Astrocyte of the cerebellum (primary cell): Measurements from ENCODE around the gene LMO7.

Experiments used
- DNase-seq: peaks from one replicate; pipeline ENCODE4 v3.0.0-alpha.2; 2011; ENCODE audit warnings: low read depth
- H3K4me3 ChIP-seq: 2 replicates; pipeline ENCODE4 v1.5.1; 2011; ENCODE audit warnings: mild to moderate bottlenecking, low read depth, low read length, moderate library complexity
- in situ Hi-C: cut with HindIII; loops from 2 replicates; pipeline ENCODE4 v1.10.0; 2017; ENCODE audit warnings: low sequenced_read_pairs
- TF ChIP-seq, protein P1 (sequence below): IDR thresholded peaks from 2 replicates; pipeline ENCODE4 v1.5.1; 2012; ENCODE audit warnings: low read length, low read depth, moderate library complexity, mild to moderate bottlenecking; ENCODE audit errors: missing control alignments

LMO7 gene

DNA sequence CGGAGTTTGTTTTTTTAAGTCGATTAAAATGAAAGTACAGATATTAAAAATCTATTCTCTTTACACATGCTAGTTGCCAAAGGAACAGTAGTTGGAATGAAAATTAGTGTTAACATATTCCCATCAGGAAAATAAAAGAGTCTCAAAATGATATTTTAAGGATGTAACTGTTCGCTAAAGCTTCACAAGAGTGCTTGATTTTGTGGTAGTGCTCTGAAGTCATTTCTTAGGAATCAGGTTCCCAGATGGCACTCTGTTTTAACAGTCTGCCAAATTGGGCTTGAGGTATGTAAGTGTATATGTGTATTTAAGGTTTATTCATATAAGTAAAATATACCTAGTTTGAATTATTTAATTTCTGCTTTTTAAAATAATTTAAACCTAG is 128.8 kb downstream of the LMO7 start:
- in situ Hi-C loops, result no loop called here
- TF ChIP-seq, protein P1, sequence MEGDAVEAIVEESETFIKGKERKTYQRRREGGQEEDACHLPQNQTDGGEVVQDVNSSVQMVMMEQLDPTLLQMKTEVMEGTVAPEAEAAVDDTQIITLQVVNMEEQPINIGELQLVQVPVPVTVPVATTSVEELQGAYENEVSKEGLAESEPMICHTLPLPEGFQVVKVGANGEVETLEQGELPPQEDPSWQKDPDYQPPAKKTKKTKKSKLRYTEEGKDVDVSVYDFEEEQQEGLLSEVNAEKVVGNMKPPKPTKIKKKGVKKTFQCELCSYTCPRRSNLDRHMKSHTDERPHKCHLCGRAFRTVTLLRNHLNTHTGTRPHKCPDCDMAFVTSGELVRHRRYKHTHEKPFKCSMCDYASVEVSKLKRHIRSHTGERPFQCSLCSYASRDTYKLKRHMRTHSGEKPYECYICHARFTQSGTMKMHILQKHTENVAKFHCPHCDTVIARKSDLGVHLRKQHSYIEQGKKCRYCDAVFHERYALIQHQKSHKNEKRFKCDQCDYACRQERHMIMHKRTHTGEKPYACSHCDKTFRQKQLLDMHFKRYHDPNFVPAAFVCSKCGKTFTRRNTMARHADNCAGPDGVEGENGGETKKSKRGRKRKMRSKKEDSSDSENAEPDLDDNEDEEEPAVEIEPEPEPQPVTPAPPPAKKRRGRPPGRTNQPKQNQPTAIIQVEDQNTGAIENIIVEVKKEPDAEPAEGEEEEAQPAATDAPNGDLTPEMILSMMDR, result no peak
- no peak overlapping the region for H3K4me3 ChIP-seq
- DNase-seq, result no peak

DNA sequence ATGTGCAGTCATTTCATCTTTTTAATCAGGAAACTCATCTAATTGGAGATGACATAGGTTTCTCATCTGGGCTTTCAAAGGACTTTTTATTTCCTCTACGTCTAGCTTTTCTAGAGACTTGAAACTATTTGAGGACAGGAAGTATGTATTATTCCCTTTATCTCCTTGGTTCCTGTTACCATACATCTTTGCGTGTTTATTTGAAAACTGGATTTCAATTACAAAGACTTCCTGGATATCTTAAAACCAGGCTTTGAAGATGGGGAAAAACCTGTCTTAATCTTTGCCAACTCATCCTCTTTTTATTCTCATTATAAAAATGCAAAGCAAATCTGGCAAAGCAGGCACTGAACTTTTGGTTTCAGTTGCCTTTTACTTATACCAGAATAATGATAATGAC is 130.5 kb downstream of the LMO7 start:
- TF ChIP-seq, protein P1, result no peak
- in situ Hi-C loops, result no loop called here
- DNase-seq, result no peak
- no peak overlapping the region for H3K4me3 ChIP-seq

DNA sequence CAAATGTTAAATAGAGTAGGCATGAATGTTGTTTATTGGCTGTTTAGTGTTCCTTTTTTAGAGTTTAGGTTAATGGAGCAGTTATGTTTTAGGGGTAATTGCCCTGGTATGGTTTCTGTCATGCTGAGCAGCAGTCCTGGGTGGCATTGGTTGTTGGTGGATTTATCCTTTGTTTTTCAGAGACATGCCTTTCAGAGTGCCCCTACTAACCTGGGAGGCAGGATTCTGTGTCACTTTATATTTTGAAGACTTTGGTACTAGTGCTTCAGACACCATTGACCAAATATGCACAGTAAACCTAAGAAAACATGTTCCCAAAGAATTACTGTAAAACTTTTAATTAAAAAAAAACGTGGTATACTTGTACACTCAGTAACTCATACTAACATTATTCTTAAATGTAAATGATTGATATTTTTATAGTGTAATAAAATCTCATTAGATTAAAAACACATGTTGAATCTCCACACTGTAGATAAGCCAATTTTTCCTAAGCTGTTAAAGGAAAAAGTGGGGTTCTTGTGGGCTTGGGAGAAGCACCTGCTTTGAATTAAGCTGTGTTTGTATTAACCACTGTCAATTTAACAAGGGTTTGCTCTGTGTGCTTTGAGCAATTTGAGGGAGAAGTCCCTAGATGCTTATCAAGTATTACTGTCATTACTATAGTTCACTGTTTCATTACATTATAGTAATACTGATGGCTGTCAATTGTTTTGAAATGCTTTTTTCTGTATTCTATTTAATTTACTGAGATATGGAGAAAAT is 133.2 kb downstream of the LMO7 start:
- H3K4me3 ChIP-seq, result no peak overlapping the region
- in situ Hi-C loops, result no loop called here
- TF ChIP-seq, protein P1, result no peak
- DNase-seq, result no peak

DNA sequence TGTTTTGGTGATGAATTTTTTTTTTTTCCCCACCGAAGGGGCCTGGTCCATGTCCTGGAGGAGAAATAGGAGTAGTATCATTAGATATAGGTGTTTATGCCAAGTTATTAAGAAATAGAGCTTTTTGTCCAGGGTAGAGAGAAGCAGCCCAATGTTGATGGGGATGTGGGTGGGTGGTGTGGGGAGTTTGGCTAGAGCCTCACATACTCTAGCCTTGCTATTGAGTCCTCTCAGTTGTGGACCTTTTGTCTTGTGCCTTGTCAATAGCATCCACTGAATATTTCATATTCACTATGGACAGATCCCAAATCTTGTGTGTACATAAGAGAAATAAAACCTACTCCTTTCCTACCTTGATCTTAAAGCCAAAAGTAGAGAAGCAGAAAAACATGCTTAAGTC is 134.0 kb downstream of the LMO7 start:
- TF ChIP-seq, protein P1, result no peak
- in situ Hi-C loops, result no loop called here
- no peak for DNase-seq

DNA sequence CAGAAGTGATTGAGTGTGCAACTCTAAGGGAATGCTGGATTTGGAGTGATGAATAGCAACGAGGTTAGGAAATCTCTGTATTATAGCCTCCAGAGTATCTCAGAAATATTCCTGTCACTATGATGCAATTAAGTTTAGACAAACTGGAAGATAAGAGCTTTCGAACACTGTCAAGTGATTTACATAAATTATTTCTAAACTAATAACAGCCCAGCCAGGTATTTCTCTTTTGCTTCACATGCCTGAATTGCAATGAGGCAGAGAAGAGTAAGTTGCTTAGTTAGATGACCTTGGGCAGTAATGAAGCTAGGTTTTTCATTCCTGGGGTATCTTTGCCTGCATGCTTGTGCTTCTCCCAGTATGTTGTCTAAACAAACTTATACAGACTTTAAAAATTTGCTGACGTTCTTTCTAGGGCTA is 134.5 kb downstream of the LMO7 start:
- no peak overlapping the region for H3K4me3 ChIP-seq
- TF ChIP-seq, protein P1, result no peak
- in situ Hi-C loops, result no loop called here
- DNase-seq, result no peak

More for the DNA sequence above, 134.0 kb downstream of the LMO7 start:
- H3K4me3 ChIP-seq, result no peak overlapping the region

DNA sequence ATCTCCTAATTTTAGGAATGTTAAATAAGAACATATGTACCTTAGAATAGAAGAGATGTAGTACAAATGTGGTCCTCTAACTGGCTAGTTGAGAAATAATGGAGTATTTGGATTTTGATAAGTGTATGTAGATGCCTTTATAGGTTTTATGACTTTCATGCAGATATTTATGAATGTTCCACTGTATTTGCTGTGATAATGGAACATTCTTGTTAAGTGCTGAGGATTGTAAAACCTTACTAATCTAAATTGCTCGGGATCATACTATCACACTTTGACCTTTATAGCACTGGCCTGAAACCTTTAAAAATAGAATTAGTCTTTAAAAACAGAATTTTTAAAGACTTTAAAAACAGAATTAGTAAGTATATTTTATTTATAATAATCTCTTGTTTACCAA is 135.1 kb downstream of the LMO7 start:
- TF ChIP-seq, protein P1, result no peak
- in situ Hi-C loops, result no loop called here
- H3K4me3 ChIP-seq, result no peak overlapping the region
- no peak for DNase-seq
